GM18508 (cell line): Measurements from ENCODE around the gene KLHDC4.
A peak's percentile ranks its signal among the peaks of the same experiment; 100 is the strongest.
"Not testable (repeated sequence)": the region's sequence is repeated elsewhere in the genome, so short reads cannot be mapped to it uniquely, and the experiment has no call there.

Experiments used
- ATAC-seq: cut with Tn5 transposase; IDR thresholded peaks from one replicate; pipeline ENCODE4 v1.9.1; 2021; ENCODE audit warnings: moderate number of reproducible peaks; ENCODE audit not compliant: insufficient read depth, unreplicated experiment

The KLHDC4 gene

DNA sequence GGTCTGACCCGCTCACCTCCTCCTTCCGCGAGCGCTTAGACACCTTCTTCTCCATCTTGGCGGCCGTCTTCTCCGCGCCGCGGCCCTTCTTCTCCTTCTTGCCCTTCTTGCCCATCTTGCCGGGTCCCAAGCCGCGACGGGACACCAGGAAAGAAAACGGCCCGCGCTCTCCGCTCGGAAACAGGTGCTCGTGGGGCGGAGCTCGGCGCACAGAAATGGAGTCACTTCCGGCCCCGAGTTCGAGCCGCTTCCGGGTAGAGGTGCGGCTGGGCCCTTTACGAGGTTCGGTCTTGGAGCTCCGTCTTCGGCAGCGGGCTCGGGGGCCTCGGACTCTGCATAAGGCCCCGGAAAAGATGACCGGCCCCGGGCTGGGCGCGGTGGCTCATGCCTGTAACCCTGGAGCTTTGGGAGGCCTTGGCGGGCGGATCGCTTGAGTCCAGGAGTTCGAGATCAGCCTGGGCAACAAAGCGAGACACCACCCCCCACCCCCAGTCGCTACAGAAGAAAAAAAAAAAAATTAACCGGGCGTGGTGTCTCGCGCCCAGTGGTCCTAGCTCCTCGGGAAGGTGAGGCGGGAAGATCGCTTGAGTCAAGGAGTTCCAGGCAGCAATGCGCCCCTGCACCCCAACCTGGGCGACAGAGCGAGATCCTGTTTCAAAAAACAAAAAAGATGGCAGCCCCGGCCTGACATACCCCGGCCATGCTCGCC, at the start of gene KLHDC4:
Gene KLHDC4, minus strand, starts transcription at position 211 of the 709 bp plus-strand sequence. Its CDS starts 96 bp downstream, at position 115.
- ATAC-seq, result no peak

DNA sequence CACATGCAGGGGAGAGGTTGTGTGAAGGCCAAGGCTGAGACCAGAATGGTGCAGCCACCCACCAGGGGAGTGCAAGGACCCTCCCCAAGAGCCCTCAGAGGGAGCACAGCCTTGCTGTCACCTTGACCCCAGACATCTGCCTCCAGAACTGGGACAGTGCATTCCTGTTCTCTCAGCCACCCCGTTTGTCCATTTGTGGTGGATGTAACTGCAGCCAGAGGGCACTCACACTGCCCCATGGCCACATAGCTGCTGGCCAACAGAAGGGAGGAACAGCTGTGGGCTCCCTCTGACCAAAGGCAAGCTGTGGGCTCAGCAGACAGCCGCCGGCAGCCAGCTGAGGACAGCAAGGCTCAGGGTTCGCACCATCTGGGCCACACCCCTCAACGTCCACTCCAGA, 49.8 kb upstream of the KLHDC4 start:
- ATAC-seq, result no peak

DNA sequence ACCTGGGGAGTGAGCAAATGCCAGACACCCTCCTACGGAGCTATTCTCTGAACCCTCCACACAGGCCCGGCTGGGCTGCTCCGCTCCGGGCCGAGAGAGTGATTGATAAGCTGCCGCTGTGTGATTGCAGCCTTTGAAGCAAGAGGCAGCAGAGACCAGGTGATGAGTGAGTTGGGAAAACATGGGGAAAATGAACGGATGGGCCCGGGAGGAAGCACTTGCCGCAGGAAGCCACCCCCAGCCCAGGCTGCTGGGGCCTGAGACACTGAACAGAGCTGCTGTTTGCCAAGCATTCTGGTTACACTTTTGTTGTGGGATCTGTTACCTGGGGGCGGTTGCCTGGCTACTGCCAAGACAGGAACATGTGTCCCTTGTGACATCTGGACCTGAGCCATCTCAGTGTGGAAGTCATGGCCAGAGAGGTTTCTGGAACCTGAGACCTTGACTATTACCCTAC, 46.4 kb upstream of the KLHDC4 start:
- no peak for ATAC-seq

DNA sequence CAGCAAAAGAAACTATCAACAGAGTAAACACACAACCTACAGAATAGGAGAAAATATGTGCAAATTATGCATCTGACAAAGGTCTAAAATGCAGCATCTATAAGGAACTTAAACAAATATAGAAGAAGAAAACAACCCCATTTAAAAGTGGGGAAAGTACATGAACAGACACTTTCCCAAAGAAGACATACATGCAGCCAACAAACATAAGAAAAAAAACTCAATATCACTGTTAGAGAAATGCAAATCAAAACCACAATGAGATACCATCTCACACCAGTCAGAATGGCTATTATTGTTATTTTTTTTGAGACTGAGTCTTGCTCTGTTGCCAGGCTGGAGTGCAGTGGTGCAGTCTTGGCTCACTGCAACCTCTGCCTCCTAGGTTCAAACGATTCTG, 45.7 kb upstream of the KLHDC4 start:
- ATAC-seq, result not testable (repeated sequence)

DNA sequence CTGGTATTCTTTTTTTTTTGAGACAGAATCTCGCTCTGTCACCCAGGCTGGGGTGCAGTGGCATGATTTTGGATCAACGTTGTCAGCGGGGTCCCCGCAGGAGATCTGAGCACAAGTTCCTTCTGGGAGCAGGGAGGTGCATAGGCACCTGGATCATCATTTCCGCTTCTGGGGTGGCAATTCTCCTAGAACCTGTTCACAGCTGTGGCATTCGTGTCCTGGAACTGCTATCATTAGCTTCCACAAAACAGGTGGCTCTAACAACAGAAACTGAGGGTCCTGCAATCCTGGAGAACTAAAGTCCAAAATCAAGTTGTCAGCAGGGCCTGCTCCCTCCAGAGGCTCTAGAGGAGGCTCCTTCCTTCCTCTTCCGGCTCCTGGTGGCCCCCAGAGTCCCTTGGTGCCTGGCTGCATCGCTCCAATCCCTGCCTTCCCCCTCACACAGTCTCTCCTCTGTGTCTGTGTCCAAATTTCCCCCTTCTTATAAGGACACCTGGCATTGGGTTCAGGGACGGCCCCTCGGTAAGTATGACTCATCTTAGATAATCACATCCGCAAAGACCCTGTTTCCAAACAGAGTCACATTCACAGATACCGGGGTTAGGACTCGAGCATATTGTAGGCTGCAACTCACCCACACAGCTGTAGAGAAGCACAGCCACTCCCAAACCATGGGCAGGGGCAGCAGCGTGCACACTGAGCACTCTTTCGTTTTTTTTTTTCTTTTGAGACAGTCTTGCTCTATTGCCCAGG, 43.5 kb upstream of the KLHDC4 start:
- ATAC-seq, result peak; percentile 26

DNA sequence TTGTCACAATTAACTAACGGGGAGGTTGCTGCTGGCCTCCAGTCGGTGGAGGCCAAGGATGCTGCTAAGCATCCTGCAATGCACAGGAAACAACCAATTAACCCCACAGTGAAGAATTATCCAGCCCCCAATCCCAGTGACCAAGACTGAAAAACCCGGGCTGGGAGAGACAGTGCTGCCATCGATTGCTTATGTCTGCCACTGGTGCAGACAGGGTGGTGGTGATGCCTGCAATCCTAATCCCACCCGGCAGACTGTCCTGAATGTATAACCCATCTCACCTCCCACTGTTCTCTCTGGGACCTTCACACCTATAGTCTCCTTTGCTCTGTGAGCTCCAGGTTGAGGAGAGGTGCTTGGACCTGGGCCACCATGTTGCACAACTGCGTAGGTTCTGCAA, 42.3 kb upstream of the KLHDC4 start:
- ATAC-seq, result no peak

DNA sequence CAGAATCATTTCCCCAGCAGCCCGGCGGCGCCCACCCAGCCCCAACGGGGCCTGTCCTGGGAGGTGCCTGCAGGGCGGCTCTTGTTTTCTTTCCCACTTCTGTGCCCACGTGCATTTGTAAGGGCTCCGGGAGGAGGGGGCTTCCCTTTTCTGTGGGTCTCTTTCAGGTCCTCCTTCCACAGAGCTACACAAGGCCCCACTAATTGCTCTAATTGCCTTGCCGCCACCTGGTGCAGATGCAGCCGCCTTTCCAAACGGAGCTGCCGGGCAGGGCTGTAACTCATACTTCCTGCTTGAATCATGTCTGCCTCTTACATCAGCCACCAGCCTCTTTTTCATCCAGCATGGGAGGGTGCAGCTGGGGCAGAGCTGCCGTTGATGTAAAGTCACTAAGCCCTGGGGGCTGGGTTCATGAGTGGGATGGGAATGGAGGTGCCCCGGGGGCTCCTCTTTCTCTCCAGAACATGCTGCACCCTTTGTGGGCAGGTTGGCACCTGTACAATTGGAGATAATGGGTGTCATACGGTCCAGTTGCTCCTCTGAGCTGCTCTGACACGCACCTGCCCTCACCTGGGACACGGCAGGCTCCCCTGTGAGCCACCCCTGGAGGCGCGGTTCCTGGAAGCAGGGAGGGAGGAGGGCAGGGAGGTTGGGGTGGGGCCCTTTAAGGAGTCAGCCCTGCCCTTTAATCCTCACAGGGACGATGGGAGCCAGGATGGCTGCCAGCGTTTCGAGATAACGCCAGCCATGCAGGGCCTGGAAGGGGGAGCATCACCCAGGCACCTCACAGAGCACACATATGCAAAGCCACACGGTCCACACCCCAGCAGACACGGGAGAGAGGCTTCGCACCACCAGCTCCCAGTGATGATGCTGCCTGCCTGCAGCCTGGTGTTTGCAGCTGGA, 41.1 kb upstream of the KLHDC4 start:
- ATAC-seq, result no peak

DNA sequence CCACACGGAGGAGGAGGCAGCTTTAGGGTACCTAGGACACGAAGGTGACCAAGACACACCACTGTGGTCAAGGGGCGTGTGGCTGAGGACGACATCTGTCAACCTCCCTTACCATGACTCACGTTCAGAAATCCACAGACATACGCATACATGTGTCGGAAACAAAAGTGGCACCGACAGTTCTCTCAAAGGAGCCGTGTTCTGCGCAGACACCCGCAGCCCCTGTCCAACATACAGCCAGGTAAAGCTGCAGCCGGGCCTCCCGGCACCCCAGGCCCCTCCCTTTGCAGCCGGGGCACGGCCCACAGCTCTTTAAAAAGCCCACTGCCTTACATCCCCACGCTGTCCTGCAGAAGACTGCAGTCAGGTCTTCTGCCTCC, 40.5 kb upstream of the KLHDC4 start:
- ATAC-seq, result no peak

DNA sequence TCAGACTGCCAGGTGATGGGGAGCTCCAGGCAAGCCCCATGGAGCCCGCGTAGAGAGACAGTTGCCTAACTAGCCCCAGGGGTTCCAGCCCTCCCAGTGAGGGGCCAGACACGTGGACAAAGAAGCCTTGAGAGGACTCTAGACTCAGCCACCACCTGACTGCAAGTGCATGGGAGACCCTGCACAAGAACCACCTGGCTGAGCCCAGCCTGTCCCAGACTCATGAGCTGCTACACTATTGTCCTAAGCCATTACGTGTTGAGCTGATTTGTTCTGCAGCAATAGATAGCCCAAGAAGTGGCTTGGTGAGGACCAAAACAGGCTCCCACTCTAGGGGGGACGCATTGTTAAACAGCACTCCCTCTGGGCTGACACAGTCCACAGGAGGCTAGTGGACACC, 37.6 kb upstream of the KLHDC4 start:
- no peak for ATAC-seq

DNA sequence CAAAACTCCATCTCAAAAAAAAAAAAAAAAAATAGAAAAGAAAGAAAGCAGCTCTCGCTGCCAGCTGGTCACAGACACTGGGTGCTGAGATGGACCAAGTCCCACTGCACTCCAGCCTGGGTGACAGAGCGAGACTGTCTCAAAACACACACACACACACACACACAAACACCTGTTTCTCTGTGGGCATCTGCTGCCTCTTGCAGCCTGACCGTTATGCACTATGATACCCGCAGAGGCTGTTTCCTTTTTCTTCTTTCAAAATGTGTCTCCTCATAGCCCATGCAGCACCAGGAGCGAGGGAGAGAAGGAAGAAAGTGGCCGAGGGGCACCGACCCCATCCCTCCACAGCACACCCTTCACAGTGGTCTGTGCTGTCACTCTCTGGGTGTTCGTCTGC, 36.9 kb upstream of the KLHDC4 start:
- ATAC-seq, result no peak

DNA sequence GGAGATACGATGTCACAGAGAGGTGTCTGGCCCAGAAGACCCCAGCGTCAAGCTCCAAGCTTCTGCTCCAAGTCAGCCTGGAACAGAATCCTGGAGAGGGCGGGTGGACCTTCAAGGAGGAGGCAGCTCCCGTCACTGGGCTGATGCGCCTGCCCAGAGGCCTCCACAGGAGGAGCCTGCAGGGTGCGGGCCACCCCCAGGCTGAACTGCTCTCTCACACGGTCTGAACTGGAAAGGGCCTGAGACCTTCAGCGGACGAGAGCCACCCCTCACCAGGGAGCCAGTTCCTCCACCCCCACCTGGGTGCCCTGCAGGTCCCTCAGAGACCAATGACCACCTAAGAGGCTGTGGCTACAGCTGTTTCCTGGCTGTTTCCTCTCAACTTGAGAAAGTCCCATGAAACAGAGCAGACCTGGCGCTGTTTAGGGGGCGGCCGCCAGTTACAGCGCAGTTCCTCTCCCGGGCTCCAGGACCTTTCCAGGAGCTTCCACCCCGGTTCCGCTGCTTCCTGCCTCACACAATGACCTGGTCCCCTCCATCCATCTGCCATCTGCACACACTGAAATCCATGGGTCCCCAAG, 36.0 kb upstream of the KLHDC4 start:
- no peak for ATAC-seq

DNA sequence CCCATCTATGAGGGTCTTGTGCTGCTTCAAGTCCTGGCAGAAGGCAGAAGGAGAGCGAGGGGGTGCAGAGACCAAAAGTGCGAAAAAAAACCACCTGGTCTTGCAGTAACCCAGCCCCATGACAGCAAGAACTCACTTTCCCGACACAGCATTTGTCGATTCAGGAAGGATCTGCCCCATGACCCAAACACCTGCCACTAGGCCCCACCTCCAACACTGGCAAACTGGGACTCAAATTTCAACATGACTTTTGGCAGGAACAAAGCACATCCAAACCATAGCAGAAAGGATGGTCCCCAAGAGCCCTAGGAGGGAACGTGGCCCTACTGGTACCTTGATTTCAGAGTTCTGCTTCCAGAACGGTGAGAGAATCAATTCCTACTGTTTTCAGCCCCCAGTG, 34.7 kb upstream of the KLHDC4 start:
- ATAC-seq, result no peak

DNA sequence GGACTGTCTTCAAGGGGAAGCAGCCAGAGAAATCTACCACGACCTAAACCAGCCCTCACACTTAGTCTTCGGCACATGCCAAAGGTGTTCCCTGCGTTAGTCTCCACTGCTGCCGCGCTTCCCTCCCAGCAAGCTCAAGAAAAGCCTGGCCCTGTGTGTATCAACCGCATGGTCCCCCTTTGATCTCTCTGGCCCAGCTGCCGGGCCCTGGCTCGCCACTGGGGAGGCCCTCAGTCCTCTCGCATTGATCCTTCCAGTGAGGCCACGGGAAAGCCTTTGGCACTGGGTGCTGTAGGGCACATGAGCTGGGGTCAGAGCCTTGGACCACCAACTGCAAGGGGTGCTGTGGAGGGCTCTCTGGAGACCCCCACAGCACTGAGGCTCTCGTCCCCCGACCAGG, 29.6 kb upstream of the KLHDC4 start:
- ATAC-seq, result no peak

DNA sequence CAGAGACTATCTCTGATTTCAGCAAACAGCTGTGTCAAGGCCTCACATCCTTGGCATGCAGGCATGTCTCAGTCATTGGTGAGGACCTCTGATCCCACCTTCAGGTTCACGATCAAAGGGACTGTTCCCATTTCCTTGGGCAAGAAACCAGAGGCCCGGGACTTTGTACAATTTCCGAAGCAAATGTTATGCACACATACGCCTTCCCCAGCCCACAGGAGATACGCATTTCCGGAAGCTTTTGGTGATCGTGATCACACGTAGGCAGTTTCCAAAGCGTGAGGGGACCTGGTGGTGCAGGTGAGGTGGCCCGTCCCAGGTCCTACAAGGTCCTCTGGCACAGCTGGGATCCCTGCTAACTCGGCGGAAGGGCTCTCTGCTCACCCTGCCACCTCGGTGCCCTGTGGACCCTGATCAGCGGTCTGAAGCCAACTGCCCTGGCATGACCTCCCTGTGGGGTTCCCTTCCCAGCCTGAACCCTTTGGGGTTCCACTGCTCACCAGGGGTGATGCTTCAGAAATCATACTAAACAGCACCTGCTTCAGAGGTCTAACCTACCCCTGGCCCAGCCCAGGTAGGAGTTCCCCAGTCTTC, 28.8 kb upstream of the KLHDC4 start:
- no peak for ATAC-seq

DNA sequence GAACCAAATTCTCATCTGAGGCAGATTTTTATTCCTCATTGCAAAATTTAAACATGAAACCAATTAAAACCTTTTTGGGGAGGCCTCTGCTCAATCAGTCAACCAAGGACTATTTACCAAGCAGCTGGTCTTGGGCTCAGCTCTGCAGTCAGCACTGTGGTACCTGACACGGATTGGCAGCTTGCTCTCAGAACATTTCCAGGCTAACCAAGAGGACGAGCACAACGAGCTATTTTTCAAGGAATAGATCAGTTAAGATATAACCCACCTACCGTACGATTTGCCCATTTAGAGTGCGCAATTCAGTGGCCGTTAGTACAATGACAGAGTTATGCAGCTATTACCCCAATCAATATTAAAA, 26.4 kb upstream of the KLHDC4 start:
- no peak for ATAC-seq

DNA sequence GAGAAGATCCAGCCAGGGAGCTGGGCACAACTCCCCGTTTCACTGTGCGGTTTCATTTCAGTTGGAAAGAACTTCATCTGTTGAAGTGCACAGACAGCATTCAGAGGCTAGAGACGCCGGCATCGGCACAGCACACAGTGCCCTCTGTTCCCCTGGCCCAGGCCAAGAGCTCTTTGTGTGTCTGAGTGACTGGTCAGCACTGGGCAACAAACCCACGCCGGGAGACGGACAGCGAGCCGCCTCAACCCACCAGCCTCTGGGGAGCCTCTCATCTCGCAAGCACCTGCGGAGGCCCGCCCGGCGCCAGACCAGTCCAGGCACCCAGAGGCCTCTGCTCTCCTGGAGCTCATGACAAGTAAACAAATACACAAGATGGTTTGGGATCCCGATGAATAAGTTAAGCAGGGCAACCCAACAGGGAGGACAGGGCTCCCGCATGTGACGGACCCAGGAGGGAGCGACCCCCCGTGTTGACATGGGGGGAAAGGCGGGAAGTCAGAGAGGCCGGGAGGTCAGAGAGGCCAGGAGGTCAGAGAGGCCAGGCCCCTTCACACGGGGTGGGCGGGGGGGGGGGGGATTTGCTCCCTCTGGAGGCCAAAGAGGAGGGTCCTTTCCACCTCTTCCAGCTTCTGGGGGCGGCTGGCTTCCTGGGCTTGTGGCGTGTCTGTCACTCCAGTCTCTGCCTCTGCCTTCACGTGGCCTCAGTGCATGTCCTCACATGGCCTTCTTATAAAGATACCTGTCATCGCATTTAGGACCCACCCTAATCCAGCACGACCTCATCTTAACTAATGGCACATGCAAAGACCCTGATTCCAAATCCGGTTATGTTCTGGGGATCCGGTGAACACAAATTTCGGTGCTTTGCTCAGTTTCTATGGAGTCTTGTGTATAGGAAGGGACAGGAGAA, 25.8 kb upstream of the KLHDC4 start:
- ATAC-seq, result no peak

DNA sequence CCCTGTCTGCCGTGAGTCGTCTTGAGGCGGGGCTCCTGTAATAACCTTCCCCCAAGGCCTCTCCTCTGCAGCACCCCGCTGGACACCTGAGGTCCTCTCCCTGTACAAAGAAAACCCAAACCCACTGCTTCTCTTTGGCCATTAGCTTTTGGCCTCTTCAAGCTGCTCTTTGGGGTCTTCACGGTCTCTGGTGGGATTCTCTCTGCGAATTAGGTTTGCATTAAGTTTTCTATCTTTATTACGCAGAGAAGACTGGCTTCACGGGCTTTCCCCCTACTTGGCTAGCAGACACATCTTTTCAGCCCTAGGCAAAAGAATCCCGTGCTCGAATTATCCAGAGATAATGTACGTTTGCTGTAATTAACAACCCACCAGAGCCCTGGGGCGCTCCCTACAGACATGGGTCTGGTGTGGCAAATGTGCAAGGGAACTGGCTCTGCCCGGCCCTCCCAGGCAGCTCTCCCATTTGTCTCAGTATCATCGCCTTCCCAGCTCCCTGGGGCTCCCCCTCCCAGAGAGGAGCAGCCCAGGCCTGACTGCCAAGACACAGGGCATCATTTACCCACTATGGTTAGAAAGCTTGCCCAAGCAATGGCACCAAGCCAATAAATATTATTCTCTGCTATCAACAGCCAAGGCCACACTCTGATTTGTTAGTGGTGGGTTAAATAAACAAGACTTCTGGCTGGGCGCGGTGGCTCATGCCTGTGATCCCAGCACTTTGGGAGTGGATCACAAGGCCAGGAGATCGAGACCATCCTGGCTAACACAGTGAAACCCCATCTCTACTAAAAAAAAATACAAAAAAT, 24.7 kb upstream of the KLHDC4 start:
- no peak for ATAC-seq
